ENCODE measurements around the gene CDCA7L. TPM values are rescaled to one million over a fixed set of nuclear protein-coding genes. Genes with fewer than 3 reads are reported as not detected.
"Not testable (repeated sequence)": the region's sequence is repeated elsewhere in the genome, so short reads cannot be mapped to it uniquely, and the experiment has no call there.

The CDCA7L gene
- total RNA-seq, 4 donors from 2014 or later: 7.4 to 16.9 (median 10.8) TPM

GRCh38 chr7:21866731-21867130 is 79.0 kb downstream of the CDCA7L start:
- no peaks in the 10 kb centered on the region for H3K36me3 ChIP-seq
- DNase-seq (ENCODE audit: low spot score in 2 of 2): no peak
- 14 to 40% methylated on average over 1 of the region's 1 CpG for WGBS, 2 donors
- H3K4me1 ChIP-seq: no peaks in the 10 kb centered on the region
- H3K4me3 ChIP-seq: no peak overlapping the region
- no peak overlapping the region for H3K27ac ChIP-seq
- no peaks in the 10 kb centered on the region for H3K9me3 ChIP-seq
- no peaks in the 10 kb centered on the region for H3K27me3 ChIP-seq
- TF ChIP-seq, protein P1, sequence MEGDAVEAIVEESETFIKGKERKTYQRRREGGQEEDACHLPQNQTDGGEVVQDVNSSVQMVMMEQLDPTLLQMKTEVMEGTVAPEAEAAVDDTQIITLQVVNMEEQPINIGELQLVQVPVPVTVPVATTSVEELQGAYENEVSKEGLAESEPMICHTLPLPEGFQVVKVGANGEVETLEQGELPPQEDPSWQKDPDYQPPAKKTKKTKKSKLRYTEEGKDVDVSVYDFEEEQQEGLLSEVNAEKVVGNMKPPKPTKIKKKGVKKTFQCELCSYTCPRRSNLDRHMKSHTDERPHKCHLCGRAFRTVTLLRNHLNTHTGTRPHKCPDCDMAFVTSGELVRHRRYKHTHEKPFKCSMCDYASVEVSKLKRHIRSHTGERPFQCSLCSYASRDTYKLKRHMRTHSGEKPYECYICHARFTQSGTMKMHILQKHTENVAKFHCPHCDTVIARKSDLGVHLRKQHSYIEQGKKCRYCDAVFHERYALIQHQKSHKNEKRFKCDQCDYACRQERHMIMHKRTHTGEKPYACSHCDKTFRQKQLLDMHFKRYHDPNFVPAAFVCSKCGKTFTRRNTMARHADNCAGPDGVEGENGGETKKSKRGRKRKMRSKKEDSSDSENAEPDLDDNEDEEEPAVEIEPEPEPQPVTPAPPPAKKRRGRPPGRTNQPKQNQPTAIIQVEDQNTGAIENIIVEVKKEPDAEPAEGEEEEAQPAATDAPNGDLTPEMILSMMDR (IDR thresholded peaks at IDR 0.05): no peak
- TF ChIP-seq EP300 (IDR thresholded peaks at IDR 0.05) (no peak), POLR2A (IDR thresholded peaks at IDR 0.05) (no peak)

- WGBS, 2 donors: 64 to 65% methylated on average over 7 of the region's 7 CpGs
- H3K9me3 ChIP-seq; H3K36me3 ChIP-seq; DNase-seq (ENCODE audit: low spot score in 2 of 2); H3K4me1 ChIP-seq; H3K27ac ChIP-seq; H3K4me3 ChIP-seq; H3K27me3 ChIP-seq: not testable (repeated sequence)
Measured at GRCh38 chr7:21865631-21866204, 80.0 kb downstream of the CDCA7L start.

- Histone ChIP-seq H3K9me3 (peaks cover 0 to 3% (median 0%) of the 10 kb centered on the region in 4 donors), H3K27ac (no peak overlapping the region), H3K36me3 (no peaks in the 10 kb centered on the region), H3K4me3 (no peak overlapping the region), H3K4me1 (no peaks in the 10 kb centered on the region), H3K27me3 (no peaks in the 10 kb centered on the region)
- no peak for DNase-seq (ENCODE audit: low spot score in 2 of 2)
- 50 to 60% methylated on average over 6 of the region's 6 CpGs for WGBS, 2 donors
- TF ChIP-seq EP300 (IDR thresholded peaks at IDR 0.05) (no peak), POLR2A (IDR thresholded peaks at IDR 0.05) (no peak)
- TF ChIP-seq, protein P1 (IDR thresholded peaks at IDR 0.05): no peak
Measured at GRCh38 chr7:21851559-21851967, 94.1 kb downstream of the CDCA7L start.
